Measurements from ENCODE around the gene TTLL10. TPM values are rescaled to one million over a fixed set of nuclear protein-coding genes. Genes with fewer than 3 reads are reported as not detected.

Gene TTLL10
- polyA plus RNA-seq, 4 donors: 0.33 to 0.83 (median 0.63) TPM

DNA sequence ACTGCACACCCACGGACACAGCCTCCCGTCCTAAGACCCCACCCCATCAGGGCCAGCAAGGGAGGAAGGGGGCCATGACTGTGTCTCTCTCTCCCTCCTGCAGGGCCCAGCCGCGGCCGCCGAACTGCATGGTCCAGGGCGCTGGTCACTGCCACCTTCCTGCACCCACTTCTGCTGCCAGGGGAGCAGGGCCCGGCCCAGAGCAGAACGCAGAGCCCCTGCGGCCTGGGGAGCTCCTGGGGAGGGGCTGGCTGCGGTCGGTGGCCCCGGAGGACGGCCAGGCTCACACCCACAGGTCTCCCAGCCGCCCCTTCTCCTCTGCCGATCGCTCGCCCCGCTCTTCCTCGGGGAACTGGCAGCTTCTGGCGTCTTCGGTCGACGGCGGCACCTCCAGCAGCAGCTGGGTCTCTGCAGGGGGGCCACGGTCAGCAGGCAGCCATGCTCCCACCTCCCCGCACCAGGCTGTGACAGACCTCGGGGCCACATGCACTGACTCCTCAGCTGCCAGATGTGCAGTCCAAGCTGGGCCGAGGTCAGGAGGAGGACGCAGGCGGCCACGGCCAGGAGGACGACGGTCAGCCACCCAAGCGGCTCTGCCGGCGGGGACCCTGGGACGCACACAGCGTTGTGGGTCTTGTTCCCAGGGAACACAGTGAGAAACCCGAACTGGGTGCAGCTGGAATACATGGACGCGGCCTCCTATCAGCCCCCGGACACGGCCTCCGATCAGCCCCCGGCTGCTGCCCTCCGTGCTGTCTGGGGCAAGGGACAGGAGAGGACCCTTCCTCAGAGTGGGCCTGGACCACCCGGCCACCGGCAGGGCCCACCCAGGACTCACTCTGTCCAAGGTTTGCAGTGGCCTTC lies 30.1 kb downstream of the TTLL10 start:
- DNase-seq (ENCODE audit: low read depth in 4 of 4, low spot score in 3 of 4): no peak

GRCh38 chr1:1204425-1204920 lies 30.8 kb downstream of the TTLL10 start:
- no peak for DNase-seq (ENCODE audit: low read depth in 4 of 4, low spot score in 3 of 4)

DNA sequence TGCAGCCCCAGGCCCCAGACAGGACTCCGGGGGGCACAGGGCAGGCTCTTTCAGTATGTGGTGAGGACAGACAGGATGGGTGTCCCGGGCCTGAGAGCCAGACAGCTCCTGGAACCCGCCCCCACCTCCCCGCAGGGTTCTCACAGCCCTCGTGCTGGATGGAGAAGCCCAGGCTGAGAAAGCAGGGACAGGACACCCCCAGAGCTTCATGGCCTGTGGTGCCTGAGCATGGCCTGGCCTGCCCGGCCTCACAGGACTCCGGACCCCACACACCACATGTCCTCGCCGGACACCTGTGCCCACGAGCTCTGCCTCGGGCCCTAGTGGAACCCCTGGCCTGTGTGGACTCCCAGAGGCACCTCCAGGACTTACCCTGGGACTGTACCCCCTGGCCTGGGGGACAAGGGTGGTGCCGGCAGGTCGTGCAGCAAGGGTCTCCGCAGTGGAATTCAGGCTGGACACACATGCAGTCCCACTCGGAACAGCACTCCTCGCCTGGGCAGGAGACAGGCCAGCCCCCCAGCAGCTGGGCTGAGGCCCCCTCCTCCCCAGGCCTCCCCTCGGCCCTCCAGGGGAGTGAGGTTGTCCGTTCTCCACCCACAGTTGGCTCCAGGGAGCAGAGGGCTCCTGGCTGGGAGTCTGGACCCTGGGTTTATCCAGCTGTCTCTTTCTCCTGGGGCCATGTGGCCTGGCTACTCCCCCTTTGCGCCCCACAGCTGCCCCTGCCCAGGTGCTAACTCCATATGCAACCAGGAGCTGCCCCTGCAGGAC lies 31.5 kb downstream of the TTLL10 start:
- no peak for DNase-seq (ENCODE audit: low read depth in 4 of 4, low spot score in 3 of 4)

- DNase-seq (ENCODE audit: low read depth in 4 of 4, low spot score in 3 of 4): no peak
Observed at GRCh38 chr1:1205769-1206375, 32.2 kb downstream of the TTLL10 start.

DNA sequence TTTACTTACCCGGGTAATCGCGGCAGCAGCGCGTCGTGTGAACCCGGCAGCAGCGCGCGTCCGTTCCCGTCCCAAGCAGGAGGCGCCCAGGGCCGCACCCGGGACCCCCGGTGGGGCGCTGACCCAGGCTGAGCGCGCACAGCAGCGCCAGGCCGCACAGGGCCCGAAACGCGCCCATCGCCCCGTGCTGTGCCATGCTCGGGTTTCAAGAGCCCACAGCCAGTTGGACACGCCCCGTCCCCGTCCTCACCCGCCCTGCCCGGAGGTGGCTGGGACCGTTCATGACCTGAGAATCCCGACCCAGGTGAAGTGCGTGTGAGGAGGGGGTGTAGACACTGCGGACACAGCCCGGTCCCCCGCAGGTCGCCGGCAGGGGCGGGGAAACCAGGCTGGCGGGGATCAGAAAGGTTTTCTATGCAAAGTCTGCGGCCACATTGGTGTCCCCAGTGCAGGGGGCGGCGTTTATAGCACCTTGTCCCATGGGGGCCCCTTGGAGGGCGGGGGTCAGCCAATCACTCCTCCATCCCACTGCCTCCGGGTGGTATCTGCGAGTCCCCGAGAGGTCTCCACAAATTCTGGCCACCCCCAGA lies 32.8 kb downstream of the TTLL10 start, which contains the start of gene TNFRSF18:
Gene TNFRSF18 (minus strand): TSS at position 217 of the 590 bp plus-strand sequence. CDS start 21 bp downstream, at position 196.
- DNase-seq (ENCODE audit: low read depth in 4 of 4, low spot score in 3 of 4): no peak

- no peak for DNase-seq (ENCODE audit: low read depth in 4 of 4, low spot score in 3 of 4)
Observed at GRCh38 chr1:1206966-1207531, 33.4 kb downstream of the TTLL10 start.

DNA sequence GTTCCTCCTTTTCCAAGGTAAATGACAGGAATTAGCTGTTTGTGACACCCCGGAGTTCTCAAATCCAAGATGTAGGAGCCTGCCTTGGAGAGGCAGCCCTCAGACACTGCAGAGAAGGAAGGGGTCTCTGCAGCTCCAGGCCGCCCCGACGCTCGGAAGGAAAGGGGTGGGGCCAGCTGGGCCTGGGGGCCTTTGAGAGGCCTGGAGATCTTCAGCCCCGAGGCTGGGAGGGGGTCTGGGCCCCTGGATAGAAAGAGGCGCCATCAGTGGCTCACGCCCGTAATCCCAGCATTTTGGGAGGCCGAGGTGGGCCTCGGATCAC lies 33.9 kb downstream of the TTLL10 start:
- DNase-seq (ENCODE audit: low read depth in 4 of 4, low spot score in 3 of 4): no peak

GRCh38 chr1:1208713-1209433 lies 35.2 kb downstream of the TTLL10 start:
- no peak for DNase-seq (ENCODE audit: low read depth in 4 of 4, low spot score in 3 of 4)

DNA sequence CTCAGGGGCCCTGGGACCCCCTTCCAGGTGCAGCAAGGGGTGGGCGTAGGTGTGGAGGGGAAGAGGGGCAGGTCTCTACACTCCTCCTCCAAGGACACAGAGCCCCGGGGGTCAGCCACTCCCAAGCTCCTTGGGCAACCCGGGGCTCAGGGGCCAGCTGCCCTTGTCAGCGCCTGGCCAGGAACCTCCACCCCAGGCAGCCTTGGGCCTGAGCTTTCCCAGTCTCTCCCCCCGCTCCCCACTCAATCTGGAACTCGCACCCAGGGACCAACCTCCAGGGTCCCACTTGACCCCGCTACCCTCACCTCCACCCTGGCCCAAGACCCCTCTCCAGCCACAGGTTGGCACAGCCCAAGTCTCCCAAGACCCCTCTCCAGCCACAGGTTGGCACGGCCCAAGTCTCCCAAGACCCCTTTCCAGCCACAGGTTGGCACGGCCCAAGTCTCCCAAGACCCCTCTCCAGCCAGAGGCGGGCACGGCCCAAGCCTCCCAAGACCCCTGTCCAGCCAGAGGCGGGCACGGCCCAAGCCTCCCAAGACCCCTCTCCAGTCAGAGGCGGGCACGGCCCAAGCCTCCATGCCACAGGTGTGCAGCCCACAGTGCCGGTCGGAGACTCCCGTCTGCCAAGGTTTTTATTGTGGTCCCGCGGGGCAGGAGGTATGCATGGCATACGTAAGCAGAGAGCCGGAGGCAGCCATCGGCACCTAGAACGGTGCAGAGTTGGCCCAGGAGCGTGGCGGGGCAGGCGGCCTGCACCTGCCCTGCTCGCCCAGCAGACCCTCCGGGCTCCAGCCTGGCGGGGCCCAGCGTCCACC lies 37.3 kb downstream of the TTLL10 start:
- no peak for DNase-seq (ENCODE audit: low read depth in 4 of 4, low spot score in 3 of 4)

DNA sequence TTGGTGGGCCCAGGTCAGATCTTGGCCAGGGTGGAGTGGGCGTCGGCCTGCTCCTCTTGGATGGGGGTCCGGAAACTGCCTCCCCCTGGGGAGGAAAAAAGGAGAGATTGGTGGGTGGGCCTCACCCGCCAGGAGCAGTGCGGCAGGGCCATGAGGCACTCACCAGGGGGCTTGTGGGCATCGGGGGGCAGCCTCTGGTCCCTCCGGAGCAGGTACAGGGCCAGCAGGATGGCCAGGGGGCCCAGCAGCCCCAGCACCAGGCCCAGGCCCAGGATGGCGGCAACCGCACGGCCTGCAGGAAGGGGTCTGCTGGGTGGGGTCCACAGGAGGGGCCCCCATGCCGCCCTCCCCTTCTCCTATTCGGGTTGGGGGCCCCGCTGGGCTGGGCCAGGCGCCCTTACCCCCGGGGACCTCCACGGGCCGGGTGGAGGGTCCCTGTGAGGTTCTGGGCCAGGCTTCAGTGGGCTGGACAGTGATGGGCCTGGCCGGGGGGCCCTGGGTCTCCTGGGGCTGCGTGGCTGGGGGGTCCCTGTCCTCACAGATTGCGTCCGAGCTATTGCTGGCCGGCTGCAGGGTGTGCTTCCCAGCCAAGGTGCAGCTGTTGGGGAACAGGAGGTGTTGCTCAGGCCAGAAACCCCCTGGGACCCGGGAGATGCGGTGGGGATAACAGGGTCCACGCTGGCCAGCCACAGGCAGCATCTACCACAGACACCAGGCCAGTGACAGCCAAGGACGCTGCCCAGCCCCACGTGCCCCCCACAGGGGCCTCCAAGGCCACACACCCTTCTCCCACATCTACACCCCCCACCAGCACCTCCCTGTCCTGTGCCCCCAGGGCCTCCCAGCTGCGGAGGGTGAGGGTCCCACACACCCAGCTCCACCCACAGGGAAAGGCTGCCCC lies 38.1 kb downstream of the TTLL10 start:
- no peak for DNase-seq (ENCODE audit: low read depth in 4 of 4, low spot score in 3 of 4)

- no peak for DNase-seq (ENCODE audit: low read depth in 4 of 4, low spot score in 3 of 4)
Observed at GRCh38 chr1:1212780-1213344, 39.2 kb downstream of the TTLL10 start.

DNA sequence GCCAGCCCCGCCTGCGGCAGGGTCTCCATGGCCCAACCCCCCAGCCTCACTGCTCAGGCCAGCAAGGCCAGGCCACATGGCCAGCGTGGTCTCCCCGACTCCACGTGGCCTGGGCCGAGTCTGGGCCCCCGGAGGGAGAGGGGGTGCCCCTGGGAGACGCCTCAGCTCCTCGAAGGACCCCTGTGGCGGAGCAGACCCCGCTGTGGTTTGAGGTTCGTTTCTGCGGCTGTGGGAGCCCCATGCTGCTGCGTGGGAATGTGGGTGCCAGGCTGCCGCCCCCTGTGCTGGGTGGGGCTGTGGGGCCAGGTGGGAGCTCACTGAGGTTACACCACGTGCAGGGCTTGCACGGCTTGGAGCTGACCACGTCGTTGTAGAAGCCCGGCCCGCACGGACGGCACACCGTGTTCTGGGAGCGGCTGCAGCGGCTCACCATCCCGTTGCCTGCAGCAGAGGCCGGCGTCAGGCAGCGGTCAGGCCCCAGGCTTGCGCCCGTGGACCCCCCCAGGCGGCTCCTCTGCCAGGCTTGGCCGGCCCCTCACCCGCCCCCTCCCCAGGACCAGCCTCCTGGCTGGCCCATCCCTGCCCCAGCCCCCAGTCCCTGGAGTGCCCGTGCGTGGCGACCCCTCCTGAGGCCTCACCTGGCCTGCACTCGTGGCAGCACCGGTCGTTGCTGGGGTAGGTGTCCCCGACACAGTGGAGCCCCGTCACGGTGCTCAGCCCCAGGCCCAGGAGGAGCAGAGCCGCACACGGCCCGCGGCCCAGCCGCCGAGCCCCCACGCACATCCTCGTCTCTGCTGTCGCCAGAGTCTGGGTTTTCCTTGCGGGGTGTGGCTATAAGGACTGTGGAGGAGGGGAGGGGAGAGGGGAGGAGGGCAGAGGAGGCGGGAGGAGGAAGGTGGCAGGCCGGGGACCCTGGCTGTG lies 39.9 kb downstream of the TTLL10 start, which contains the start of gene TNFRSF4:
Gene TNFRSF4 (minus strand): TSS at position 809 of the 921 bp plus-strand sequence. CDS start 26 bp downstream, at position 783.
- no peak for DNase-seq (ENCODE audit: low read depth in 4 of 4, low spot score in 3 of 4)

- DNase-seq (ENCODE audit: low read depth in 4 of 4, low spot score in 3 of 4): no peak
Observed at GRCh38 chr1:1215080-1215676, 41.5 kb downstream of the TTLL10 start.

DNA sequence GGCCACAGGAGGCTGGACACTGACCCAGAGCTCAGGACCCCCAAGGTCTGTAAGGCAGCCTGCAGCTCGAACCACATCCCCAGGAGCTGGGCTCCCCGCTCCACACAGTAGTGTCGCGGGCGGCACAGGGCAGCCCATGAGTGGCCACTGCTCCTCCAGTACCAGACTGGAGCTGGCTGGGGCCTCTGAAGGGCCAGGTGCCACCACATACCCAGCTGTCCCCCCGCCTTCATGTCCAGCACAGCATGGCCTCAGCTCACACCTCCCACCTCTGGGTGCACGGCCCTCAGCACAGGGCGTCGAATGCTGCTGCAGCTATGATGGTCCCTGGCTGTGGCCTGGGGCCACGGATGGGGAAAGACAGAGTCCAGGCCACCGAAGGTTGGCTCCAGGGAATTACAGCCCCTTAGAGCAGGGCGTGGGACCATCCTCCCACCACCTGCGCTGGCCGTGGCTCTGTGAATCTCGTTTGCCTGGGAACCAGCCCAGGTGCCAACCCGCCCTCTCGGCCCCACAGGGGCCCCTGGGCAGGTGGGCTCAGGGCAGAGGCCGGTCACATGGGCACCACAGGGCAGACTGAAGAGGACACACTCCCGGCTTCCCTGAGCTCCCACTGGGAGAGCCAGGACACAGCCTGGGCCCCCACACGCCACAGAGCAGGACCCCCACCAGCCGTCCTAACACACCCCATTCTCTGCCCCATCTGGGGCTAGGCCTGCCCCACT lies 42.4 kb downstream of the TTLL10 start:
- no peak for DNase-seq (ENCODE audit: low read depth in 4 of 4, low spot score in 3 of 4)

All from right renal pelvis (tissue), 4 donors.